K562 (cell line): ENCODE measurements around the gene RSRC1.

ENCODE experiments used
- EZH2 ChIP-seq: IDR thresholded peaks from 2 replicates; pipeline ENCODE4 v1.6.1; 2012; ENCODE audit warnings: low read depth, mild to moderate bottlenecking, inconsistent platforms, low read length, borderline replicate concordance
- FOSL1 ChIP-seq: fragments of 200-800 bp; sonication (Bioruptor generic); conservative IDR thresholded peaks from 2 replicates; pipeline ENCODE4 v1.6.1; 2016; ENCODE audit warnings: missing genetic modification characterization, missing compliant biosample characterization
- NR2C1 ChIP-seq, 2 experiments: fragments of 450-650 bp; IDR thresholded peaks; 2 replicates each; pipeline ENCODE4 v1.6.1; 2017; ENCODE audit warnings: mild to moderate bottlenecking in 2 of 2, antibody characterized with exemption in 1 of 2, inconsistent platforms in 1 of 2, missing compliant biosample characterization in 1 of 2, missing genetic modification characterization in 1 of 2
- NR3C1 ChIP-seq: sonication (generic); formaldehyde crosslinking; IDR thresholded peaks from 2 replicates; pipeline ENCODE4 v1.8.1; 2022; ENCODE audit warnings: missing genetic modification reagents
- STAT5B ChIP-seq: fragments of 250-450 bp; sonication (Bioruptor Pico); IDR thresholded peaks from 2 replicates; pipeline ENCODE4 v1.8.0; 2021; ENCODE audit warnings: mild to moderate bottlenecking, inconsistent platforms
- ZNF23 ChIP-seq: fragments of 250-450 bp; sonication (Bioruptor Pico); IDR thresholded peaks from 2 replicates; pipeline ENCODE4 v1.4.0; 2020; ENCODE audit warnings: mild to moderate bottlenecking
- ZNF696 ChIP-seq: fragments of 250-450 bp; sonication (Bioruptor Pico); conservative IDR thresholded peaks from 2 replicates; pipeline ENCODE4 v1.4.0; 2020; ENCODE audit warnings: mild to moderate bottlenecking, moderate library complexity
- TF ChIP-seq, protein P1 (sequence below), 3 experiments: IDR thresholded peaks in 2 of 3; conservative IDR thresholded peaks in 1 of 3; 2 replicates each; pipeline ENCODE4 v1.5.1; 2011 to 2012; ENCODE audit warnings: low read length in 3 of 3, mild to moderate bottlenecking in 3 of 3, control low read depth in 2 of 3, improper control_type of control experiment in 1 of 3, inconsistent platforms in 1 of 3, low read depth in 1 of 3, mixed read lengths in 1 of 3, moderate library complexity in 1 of 3; ENCODE audit not compliant: insufficient read depth in 2 of 3
- TF ChIP-seq, protein P2 (sequence below): fragments of 250-450 bp; sonication (Bioruptor Pico); IDR thresholded peaks from 2 replicates; pipeline ENCODE4 v1.5.0; 2021
- TF ChIP-seq, protein P3 (sequence below): fragments of 450-650 bp; conservative IDR thresholded peaks from 2 replicates; pipeline ENCODE4 v1.6.1; 2016; ENCODE audit warnings: missing genetic modification characterization, low read depth, mild to moderate bottlenecking, missing compliant biosample characterization, moderate library complexity
- TF ChIP-seq, protein P4 (sequence below), 2 experiments: fragments of 450-650 bp in 1 of 2; sonication (generic) in 1 of 2; formaldehyde crosslinking; conservative IDR thresholded peaks; 2 replicates each; pipeline versions ENCODE4 v1.4.0 to v1.8.1; 2020 to 2022; ENCODE audit warnings: mild to moderate bottlenecking in 1 of 2, missing genetic modification reagents in 1 of 2

DNA sequence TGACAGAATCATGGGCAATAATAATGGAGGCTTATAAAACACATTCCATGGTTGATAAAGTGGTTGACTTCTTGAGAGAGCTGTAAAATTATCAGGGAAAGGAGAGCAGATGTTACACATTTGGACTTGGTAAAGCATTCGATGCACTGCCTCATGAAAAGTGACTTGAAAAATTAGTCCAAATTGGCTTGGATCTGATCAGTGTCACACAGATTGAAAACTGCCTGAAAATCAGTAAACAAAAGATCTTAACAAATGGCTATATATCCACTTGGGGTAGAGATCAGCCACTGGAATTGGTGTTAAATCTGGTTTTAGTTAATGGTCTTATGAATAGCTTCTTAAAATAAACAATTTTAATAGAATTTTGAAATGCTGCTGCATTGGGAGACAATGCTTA lies 24.0 kb upstream of the RSRC1 start:
- no peak for TF ChIP-seq STAT5B (CRISPR knock-in tag)
- no peak for TF ChIP-seq NR2C1 (IDR thresholded peaks at IDR 0.05)
- no peak for TF ChIP-seq NR2C1 (tag; IDR thresholded peaks at IDR 0.05)
- TF ChIP-seq, protein P1, sequence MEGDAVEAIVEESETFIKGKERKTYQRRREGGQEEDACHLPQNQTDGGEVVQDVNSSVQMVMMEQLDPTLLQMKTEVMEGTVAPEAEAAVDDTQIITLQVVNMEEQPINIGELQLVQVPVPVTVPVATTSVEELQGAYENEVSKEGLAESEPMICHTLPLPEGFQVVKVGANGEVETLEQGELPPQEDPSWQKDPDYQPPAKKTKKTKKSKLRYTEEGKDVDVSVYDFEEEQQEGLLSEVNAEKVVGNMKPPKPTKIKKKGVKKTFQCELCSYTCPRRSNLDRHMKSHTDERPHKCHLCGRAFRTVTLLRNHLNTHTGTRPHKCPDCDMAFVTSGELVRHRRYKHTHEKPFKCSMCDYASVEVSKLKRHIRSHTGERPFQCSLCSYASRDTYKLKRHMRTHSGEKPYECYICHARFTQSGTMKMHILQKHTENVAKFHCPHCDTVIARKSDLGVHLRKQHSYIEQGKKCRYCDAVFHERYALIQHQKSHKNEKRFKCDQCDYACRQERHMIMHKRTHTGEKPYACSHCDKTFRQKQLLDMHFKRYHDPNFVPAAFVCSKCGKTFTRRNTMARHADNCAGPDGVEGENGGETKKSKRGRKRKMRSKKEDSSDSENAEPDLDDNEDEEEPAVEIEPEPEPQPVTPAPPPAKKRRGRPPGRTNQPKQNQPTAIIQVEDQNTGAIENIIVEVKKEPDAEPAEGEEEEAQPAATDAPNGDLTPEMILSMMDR (IDR thresholded peaks at IDR 0.05 in 2 of 3, conservative IDR thresholded peaks at IDR 0.05 in 1 of 3; ENCODE audit: insufficient read depth in 2 of 3, low read depth in 1 of 3, low read length in 3 of 3), result no peak
- no peak for TF ChIP-seq NR3C1 (CRISPR knock-in tag)
- TF ChIP-seq ZNF696 (CRISPR knock-in tag), result no peak
- TF ChIP-seq, protein P2, sequence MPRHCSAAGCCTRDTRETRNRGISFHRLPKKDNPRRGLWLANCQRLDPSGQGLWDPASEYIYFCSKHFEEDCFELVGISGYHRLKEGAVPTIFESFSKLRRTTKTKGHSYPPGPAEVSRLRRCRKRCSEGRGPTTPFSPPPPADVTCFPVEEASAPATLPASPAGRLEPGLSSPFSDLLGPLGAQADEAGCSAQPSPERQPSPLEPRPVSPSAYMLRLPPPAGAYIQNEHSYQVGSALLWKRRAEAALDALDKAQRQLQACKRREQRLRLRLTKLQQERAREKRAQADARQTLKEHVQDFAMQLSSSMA (CRISPR knock-in tag), result no peak
- no peak for TF ChIP-seq ZNF23 (CRISPR knock-in tag)
- TF ChIP-seq EZH2, result no peak
- TF ChIP-seq, protein P3, sequence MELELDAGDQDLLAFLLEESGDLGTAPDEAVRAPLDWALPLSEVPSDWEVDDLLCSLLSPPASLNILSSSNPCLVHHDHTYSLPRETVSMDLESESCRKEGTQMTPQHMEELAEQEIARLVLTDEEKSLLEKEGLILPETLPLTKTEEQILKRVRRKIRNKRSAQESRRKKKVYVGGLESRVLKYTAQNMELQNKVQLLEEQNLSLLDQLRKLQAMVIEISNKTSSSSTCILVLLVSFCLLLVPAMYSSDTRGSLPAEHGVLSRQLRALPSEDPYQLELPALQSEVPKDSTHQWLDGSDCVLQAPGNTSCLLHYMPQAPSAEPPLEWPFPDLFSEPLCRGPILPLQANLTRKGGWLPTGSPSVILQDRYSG (tag), result no peak
- TF ChIP-seq, protein P4, sequence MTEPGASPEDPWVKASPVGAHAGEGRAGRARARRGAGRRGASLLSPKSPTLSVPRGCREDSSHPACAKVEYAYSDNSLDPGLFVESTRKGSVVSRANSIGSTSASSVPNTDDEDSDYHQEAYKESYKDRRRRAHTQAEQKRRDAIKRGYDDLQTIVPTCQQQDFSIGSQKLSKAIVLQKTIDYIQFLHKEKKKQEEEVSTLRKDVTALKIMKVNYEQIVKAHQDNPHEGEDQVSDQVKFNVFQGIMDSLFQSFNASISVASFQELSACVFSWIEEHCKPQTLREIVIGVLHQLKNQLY (CRISPR knock-in tag; conservative IDR thresholded peaks at IDR 0.05), result no peak
- no peak for TF ChIP-seq FOSL1 (tag)
